ENCODE results near the gene PAAF1.

The PAAF1 gene

DNA sequence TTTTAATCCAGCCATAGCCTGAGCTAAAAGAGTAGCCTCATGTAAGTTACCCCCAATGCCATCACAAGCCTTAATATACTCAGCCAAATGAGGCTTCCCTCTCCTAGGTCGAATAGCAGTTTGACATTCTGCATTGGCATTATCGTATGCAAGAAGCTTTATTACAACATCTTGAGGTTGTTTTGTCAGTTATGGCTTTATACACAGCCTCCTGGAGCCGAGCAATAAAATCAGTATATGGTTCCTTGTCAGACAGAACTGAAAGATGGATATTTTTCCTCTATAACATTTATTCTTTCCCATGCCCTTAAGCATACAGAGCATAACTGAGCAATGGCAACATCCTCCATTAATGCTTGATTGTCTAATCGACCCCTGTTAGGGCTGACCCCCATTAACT is 68.6 kb downstream of the PAAF1 start:
- no peak for DNase-seq (ENCODE audit: low spot score)

DNA sequence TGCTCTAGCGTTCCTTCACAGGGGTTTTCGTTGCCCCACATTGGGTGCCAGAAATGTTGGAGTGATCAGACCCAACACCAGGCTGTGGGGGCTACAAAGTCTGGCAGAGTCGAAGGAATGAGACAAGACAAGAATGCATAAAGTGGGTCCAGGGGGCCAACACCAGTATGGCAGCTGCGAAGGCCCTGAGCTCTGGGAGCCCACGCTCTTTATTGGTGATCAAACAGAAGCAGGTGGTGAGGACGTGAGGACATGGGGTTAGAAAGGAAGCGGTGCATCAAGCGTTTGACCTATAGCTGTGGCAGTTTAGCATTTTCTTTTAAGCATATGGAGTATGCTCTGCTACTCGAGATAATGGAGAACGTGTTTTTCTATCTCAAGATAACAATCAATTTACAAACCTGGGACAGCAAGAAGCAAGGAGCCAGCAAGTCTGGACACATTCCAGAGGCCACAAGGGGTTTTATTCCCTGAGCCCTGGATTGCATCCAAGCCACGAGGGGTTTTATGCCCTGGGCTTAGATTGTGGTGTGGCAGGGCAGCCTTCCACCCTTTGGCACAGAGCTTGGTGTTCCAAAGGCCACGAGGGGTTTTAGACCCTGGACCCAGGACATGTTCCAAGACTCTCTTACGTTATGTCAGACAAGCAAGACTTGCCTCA is 70.1 kb downstream of the PAAF1 start:
- no peak for DNase-seq (ENCODE audit: low spot score)

DNA sequence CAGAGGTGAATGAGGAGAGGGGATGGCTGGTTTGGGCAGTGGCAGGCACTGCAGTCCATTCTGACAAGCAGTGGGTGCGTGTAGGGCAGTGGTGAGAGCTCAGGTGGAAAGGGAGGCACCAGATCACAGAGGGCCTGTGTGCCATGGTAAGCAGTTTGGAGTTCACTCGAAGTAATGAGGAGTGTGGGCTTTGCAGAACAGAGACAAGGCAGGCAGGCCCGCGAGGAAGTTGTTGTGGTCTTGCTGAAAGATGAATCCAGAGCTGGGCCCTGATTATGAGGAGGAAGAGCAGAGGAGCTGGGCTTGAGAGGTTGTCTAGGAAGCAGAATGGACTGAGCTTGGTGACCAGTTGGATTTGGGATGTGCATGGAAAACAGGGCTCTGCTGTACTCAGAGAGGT is 72.4 kb downstream of the PAAF1 start:
- DNase-seq (ENCODE audit: low spot score): no peak

DNA sequence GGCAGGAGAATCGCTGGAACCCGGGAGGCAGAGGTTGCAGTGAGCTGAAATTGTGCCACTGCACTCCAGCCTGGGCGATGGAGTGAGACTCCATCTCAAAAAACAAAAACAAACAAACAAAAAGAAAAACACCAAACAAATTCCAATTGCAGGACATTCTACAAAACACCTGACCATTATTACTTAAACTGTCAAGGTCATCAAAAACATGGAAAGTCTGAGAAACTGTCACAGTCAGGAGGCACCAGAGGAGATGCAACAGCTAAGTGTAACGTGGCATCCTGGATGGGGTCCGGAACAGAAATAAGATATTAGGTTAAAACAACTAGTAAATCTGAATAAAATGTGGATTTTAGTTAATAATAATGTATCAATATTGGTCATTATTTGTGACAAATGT is 73.1 kb downstream of the PAAF1 start:
- no peak for DNase-seq (ENCODE audit: low spot score)

DNA sequence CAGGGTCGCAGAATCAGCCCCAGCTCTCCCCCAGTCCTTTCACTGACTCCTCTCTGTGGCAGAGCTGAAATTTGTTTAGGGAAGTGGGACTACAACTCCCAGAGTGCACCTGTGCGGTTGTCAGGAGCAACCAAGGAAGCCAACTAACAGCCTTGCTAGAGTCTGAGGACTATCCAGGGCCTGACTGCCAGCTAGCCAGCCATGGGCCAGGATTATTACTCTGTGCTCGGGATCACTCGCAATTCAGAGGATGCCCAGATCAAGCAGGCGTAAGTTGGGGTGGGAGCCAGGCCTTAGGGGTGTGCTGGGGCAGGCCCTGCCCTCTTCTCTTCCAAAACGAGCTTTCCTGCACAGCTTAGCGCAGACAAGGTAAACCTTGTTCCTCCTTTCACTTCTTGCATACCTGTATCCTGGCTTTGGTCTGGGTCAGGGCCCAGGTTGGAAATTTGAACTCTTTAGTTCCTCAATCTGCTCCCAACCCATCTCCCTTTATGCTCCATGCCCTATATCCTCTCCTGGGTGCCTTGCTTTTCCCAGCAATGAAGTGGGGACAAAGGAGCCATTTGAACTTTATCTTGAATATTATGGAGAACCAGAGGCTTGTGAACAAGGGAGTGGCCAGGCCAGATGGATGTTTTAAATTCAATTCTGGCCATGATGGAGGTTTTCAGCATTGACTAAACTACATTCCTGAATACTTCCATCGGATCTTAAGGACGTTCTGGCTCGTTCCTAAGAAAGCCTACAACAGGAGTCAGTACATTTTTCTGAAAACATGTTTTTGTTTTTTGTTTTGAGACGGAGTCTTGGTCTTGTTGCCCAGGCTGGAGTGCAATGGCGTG is 74.3 kb downstream of the PAAF1 start, which contains the start of gene DNAJB13:
DNAJB13 (plus strand) TSS at position 158 of the 842 bp plus-strand sequence; CDS start at position 202, 44 bp downstream.
- peak; percentile 56 for DNase-seq (ENCODE audit: low spot score)

DNA sequence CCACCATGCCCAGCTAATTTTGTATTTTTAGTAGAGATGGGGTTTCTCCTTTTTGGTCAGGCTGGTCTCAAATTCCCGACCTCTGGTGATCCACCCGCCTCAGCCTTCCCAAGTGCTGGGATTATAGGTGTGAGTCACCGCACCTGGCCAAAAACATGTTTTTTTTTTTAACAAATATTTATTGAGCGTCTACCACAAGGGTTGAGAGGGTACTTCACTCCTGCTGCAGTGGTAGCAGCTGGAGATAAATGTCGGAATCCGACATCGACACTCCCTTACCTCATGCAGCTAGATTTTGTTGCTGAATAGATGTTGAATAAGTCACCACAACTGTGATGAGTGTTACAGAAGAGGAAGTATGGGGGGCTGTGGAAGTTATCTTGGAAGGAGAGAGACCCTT is 75.0 kb downstream of the PAAF1 start:
- DNase-seq (ENCODE audit: low spot score): no peak

DNA sequence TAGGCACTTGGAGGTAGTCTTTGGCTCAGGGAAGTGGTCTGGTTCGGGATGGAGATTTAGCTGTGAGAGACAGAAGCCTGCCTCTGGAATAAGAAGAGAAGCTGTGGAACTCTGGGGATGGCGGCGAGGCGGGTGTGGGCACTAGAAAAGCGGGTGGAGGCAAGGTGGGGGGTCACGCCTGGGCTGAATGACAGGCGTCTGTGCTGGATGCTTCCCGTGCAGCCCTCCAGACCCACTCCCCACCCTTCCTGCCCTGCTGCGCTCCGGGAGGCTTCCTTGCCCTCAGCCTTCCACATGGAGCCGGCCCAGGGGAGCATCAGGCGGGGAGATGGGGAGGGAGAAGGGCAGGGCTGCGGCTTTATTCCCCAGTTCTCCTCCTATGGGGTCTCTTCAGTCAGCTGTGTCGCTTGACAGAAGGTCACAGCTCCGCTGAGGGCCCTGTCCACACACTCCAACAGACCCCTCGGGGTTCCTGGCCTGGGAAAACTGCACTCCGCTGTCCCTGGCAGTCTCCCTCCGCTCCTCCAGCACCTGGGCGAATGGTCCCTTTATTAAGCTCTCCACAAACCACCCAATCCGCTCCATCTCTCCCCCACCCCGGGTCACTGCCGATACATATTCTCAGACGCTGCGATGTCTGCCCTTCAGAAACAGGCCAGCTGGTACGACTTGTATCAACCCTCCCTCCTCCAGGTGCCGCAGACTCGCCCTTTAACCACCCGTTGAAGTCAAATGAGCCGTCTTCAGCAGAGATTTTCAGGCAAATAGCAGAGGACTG is 80.3 kb downstream of the PAAF1 start:
- no peak for DNase-seq (ENCODE audit: low spot score)

DNA sequence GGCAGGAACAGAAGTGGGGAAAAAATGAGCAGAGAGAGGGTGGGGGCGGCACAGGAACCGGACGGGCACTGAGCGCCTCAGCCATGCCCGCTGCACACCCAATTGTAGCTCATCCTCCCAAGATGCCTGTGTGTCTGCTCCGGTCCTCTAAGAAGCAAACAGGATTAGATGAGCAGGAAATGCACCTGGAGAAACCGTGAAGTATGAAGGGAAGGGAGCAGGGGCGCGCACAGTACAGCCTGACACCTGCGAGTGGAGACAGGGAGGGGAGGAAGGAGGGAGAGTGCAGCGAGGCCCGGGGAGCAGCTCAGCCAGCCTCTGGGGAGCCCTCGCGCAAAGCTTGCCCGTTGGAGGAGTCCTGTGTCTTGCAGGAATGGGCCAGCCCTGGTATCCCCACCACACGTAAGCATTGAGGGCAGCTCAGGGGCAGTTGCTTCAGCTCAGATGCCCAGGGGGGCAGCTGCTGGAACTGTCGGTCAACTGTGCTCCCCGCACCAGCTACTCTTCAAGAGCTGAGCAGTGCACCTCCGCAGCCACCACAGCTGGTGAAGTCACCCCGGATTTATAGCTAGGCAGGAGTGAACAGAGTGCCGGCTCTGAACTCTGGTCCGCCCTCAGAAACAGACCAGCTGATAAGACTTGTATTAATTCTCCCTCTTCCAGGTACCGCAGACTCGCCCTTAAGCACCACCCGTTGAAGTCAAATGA is 81.0 kb downstream of the PAAF1 start:
- DNase-seq (ENCODE audit: low spot score): no peak

DNA sequence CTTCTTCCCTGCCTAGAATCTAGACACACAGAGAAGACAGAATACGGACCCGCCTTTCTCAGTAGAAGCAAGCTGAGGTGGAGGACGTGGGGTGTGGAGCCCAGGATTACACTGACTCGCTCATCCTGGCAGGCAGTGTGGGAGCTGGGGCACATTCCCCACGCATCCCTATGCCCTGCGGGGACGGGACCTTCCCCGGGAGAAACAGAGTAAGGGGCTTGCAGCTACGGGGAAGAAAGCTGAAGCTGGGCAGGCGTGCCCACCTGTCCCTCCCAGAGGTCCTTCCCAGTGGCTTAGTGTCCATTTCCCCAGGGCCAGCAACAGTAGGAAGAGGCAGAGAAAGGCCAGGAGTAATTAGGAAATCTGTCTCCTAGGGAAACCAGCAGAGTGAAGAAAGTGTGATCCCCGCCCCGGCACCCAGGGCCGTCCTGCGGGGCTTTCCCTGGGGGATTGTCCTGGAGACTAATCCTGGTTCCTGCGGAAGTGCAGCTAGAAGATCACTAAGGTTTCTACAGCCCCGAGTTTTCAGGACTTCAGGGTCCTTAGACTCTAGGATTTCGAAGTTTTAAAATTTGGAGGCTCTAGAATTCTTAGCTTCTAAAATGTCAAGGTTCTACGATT is 81.8 kb downstream of the PAAF1 start:
- DNase-seq (ENCODE audit: low spot score): no peak

DNA sequence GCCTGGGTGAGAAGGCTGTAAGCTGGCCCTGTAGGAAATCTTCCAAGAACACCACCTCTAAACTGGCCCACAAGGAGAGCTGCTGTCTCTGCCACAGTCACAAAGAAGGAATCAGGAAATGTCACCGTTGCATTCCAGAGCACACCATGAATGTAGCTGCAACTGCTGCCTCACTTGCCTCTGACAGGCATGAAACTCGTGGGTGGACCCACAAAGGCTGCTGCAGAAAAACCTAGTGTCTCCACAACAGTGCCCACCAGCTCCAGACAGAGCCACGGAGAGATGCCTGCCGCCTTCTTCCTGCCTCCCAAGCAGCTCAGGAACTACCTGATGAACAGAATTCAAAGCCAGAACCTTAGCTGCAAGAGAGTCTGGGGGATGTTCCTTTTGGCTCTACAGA is 84.5 kb downstream of the PAAF1 start:
- DNase-seq (ENCODE audit: low spot score): no peak

DNA sequence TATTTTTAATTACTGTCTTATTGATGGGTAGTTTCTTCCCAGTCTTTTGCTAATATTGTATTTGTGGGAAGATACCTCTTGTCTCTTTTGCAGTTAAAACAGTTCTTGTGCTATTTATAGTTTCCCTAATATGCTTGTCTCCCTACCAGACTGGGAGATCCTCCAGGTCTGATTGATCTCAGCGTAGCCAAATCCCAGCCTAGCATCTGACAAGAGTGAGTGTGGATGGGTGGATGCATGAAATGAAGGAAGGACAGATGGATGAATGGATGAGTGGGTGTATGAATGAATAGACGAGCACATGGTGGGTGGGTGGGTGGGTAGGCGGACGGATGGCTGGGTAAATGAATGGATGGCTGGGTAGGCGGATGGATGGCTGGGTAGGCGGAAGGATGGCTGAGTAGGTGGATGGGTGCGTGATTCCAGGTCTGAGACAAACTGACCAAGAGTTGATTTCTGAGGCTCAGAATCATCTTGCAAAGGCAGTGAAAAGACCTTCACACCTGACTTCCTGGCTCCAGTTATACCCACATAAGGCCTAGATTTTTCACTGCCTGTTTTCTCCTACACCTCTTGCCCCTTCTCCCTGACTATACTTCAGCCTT is 85.4 kb downstream of the PAAF1 start:
- peak; percentile 77 for DNase-seq (ENCODE audit: low spot score)

DNA sequence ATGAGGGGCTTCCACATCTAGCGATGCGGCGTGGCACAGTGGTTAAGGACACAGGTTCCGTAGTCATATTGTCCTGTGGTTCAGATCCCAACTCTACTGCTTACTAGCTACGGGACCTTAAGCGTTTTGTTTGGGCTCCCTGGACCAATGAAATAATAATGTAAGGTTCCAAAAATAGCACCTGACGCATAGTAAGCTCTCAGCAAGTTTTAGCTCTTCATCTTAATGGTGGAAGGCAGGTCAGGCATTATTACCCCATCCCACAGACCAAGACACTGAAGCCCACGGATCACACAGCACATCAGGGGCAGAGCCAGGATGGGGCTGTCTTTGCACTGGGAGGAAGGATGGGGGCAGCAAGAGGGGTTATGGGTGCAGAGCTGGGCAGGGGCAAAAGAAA is 87.1 kb downstream of the PAAF1 start:
- no peak for DNase-seq (ENCODE audit: low spot score)

DNA sequence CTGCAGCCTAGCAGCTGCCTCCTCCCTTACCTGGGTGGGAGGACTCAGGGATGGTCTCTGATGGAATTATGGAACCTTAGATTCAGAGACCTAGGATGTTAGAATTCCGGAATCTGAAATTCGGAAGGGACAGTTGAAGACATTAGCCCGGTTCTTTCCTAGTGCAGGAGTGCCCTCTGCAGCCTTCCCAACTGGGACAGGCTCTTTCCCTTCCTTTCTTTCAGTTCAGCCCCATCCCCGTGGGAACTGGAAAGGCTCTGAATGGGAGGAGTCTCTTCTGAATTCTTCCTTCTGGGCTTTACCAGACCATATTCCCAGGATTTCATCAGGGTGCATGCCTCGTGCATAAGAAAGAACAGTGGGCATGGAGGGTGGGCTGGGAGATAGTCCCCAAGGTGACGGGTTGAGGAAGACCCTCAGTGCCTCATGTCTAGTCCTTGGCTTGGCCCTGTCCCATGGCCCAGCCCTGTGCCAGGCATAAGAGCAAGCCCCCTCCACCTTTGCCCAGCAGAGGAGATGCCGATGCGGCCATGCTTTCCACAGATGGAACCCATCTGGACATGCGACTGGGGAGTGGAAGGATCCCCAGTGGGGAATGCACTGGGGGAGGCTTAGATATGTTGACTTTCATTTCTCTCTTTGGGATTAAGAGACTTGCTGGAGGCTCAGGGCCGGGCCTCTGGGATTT is 88.4 kb downstream of the PAAF1 start:
- no peak for DNase-seq (ENCODE audit: low spot score)

DNA sequence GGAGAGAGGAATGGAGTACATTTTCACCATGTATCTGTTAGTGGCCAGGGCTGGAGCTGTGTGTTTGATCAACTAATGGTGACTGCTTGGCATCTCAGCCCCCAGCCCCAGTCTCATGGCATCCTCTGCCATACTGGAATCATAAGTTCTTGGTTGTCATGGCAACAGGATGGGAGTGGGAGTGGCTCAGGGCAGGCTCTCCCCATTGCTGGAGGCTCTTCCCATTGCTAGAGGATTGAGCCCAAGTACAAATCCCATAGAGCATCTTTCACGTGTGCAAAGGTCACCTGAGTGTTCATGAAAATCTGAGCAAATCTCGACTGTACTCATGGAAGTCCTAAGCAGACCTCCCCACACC is 88.9 kb downstream of the PAAF1 start:
- DNase-seq (ENCODE audit: low spot score): no peak

DNA sequence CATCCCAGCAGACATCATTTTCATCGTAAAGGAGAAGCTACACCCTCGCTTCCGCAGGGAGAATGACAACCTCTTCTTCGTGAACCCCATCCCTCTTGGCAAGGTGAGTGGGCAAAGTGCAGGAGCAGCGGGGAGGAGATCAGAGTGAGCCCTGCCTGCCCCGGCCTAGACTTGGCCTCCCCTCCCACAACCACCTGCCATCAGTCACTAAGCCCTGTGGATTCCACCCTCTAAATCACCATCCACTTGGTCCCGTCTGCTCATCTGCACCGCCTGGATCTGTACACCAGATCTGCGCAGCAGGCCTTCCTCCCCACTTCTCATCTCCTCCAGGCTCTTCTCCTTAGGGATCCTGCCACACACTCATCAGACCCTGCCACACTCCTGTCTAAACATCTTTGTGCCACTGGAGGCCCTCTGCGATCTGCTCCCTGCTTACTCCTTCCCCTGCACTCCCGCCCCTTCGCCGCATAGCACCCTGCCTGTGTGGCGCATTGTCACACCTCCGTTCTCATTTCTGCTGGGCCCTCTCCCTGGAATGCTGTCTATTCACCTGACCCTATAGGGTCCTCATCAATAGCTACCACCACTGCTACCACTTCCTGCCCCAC is 91.7 kb downstream of the PAAF1 start:
- no peak for DNase-seq (ENCODE audit: low spot score)

DNA sequence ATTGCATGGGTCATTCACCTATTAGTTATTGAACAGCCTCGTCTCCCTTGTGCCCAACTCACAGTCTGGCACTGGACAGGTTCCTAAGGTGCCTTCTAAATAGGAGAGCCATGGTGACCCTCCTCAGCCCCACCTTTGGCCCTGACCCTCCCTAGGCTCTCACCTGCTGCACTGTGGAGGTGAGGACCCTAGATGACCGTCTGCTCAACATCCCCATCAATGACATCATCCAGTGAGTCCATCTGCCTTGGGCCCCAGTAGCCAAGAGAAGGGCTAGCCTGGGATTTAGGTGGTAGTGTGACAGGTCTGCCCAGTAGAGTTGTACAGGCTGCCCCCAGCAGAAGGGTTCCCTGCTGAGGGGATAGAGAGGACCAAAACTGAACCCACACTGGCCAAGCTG is 92.3 kb downstream of the PAAF1 start:
- DNase-seq (ENCODE audit: low spot score): no peak

DNA sequence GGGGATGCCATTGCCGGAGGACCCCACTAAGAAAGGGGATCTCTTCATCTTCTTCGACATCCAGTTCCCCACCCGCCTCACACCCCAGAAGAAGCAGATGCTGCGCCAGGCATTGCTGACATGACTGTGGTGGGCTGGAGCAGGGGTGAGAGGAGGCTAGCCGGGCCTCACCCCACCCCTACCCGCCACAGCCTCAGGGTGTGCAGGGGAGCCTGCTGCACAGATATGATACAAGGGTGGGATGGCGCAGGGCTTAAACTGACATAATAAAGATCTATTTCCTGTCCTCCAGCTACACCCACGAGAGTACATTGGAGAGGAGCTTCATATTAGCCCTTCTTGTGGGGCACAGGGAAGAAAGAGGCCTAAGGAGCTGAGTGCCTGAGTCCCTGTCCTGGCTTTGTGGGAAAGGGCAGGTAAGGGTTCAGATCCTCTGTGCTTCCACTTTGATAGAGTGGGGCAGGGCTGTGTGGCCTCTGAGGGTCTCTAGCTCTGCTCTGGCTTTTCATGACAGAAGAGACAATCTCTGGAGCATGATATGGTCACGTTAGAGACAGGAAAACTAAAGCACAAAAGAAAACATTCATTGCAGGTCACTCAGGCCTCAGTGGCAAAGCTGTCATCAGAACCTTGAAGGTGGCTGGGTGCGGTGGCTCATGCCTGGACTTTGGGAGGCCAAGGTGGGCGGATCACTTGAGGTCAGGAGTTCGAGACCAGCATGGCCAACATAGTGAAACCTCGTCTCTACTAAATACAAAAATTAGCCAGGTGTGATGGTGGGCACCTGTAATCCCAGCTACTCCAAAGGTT is 93.4 kb downstream of the PAAF1 start:
- DNase-seq (ENCODE audit: low spot score): no peak

DNA sequence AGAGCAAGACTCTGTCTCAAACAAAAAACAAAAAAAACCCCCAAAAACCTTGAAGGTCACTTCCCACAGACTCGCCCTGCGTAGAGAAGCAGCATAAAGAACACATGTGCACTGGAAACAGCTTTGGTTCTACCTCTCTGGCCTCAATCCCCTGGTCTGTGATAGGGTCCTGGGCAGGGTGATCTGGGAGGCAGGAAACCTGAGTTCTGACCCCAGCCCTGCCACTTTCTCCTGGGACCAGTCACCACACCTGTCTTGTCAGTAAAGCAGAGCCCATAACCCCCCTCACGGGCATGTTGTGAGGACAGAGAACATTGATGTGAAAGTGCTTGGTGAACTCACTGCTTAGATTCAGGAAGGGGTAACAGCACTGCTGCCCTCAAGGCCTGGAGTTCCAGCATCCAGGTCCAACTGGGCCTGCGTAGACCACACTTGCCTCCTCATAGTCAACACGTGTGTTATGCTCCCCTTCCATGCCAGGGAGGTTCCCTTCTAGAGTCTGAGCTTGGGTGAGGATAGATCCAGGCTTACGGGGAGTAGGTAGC is 94.4 kb downstream of the PAAF1 start:
- no peak for DNase-seq (ENCODE audit: low spot score)

DNA sequence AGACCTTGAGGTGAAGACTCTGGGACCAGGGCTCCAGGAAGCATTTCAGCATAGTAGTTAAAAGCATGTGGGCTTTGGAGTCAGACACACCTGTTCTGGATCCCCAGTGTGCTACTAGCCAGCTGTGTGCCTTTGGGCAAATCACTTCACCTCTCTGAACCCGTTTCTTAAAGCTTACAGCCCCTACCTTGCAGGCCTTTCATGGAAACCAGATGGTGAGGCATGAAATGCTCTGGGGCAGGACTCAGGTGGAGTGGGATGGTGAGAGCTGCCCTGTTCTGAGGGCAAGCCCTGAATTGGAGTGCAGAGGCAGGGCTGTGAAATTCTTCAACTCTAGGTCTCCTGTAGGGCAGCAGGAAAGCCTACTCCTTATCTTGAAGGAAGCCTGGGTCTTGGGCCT is 95.4 kb downstream of the PAAF1 start:
- DNase-seq (ENCODE audit: low spot score): no peak

Data from Ammon's horn (tissue), 1 donor.